BLaER1 treated with 17β-estradiol and CSF1 and Interleukin-3, amounts not matched to agents 10 nM and 100 nM (cell line): ENCODE results near the gene HGD.
"Not testable (repeated sequence)": the region's sequence is repeated elsewhere in the genome, so short reads cannot be mapped to it uniquely, and the experiment has no call there.

ENCODE experiments used
- H3K27ac ChIP-seq, 11 experiments: shearing (Covaris generic); formaldehyde crosslinking; 2 replicates each; pipeline ENCODE4 v1.8.1; 2022
- H3K27me3 ChIP-seq, 11 experiments: shearing (Covaris generic); formaldehyde crosslinking; 2 replicates each; pipeline ENCODE4 v1.8.1; 2022
- H3K36me3 ChIP-seq, 11 experiments: shearing (Covaris generic); formaldehyde crosslinking; 2 replicates each; pipeline ENCODE4 v1.8.1; 2022
- H3K4me1 ChIP-seq, 10 experiments: shearing (Covaris generic); formaldehyde crosslinking; 2 replicates each; pipeline ENCODE4 v1.8.1; 2022
- H3K4me2 ChIP-seq, 11 experiments: shearing (Covaris generic); formaldehyde crosslinking; 2 replicates each; pipeline ENCODE4 v1.8.1; 2022
- H3K4me3 ChIP-seq, 10 experiments: shearing (Covaris generic); formaldehyde crosslinking; 2 replicates each; pipeline ENCODE4 v1.8.1; 2022
- H3K9ac ChIP-seq, 11 experiments: shearing (Covaris generic); formaldehyde crosslinking; 2 replicates each; pipeline ENCODE4 v1.8.1; 2022
- H3K9me3 ChIP-seq, 11 experiments: shearing (Covaris generic); formaldehyde crosslinking; replicated peaks in 1 of 11; 2 replicates each; pipeline ENCODE4 v1.8.1; 2022
- H4K20me1 ChIP-seq, 11 experiments: shearing (Covaris generic); formaldehyde crosslinking; 2 replicates each; pipeline ENCODE4 v1.8.1; 2022
- Cebpa-rat ChIP-seq, 11 experiments: shearing (Covaris generic); IDR thresholded peaks; 2 replicates each; pipeline ENCODE4 v1.8.1; 2022

HGD gene

GRCh38 chr3:120649830-120650233, 32.2 kb downstream of the HGD start:
- peaks cover 0 to 15% (median 3%) of the 10 kb centered on the region in 10 experiments; a peak in 9 of 20 replicates for H3K4me1 ChIP-seq
- H3K27me3 ChIP-seq, result no peaks in the 10 kb centered on the region
- H3K4me3 ChIP-seq, result no peak overlapping the region
- no peaks in the 10 kb centered on the region for H4K20me1 ChIP-seq
- no peaks in the 10 kb centered on the region for H3K36me3 ChIP-seq
- no peak for TF ChIP-seq Cebpa-rat (IDR thresholded peaks at IDR 0.05)
- H3K9me3 ChIP-seq, result no peaks in the 10 kb centered on the region
- H3K27ac ChIP-seq, result no peak overlapping the region
- no peak overlapping the region for H3K9ac ChIP-seq
- H3K4me2 ChIP-seq, result no peak overlapping the region

- Histone ChIP-seq H3K36me3 (no peaks in the 10 kb centered on the region), H3K4me1 (peaks cover 0 to 24% (median 4%) of the 10 kb centered on the region in 10 experiments; a peak in 13 of 20 replicates), H3K9ac (no peak overlapping the region), H3K27ac (no peak overlapping the region), H3K27me3 (no peaks in the 10 kb centered on the region), H4K20me1 (no peaks in the 10 kb centered on the region), H3K9me3 (no peaks in the 10 kb centered on the region), H3K4me2 (no peak overlapping the region), H3K4me3 (no peak overlapping the region)
- TF ChIP-seq Cebpa-rat (IDR thresholded peaks at IDR 0.05), result no peak
Observed at GRCh38 chr3:120648290-120648689, 33.7 kb downstream of the HGD start.

- TF ChIP-seq Cebpa-rat (IDR thresholded peaks at IDR 0.05), result no peak
- Histone ChIP-seq H3K27ac (no peak overlapping the region), H3K27me3 (no peaks in the 10 kb centered on the region), H3K4me1 (peaks cover 9 to 38% (median 16%) of the 10 kb centered on the region in 10 experiments), H3K9ac (no peak overlapping the region), H3K9me3 (no peaks in the 10 kb centered on the region), H4K20me1 (no peaks in the 10 kb centered on the region), H3K4me2 (no peak overlapping the region), H3K36me3 (no peaks in the 10 kb centered on the region), H3K4me3 (no peak overlapping the region)
Observed at GRCh38 chr3:120646771-120647432, 35.1 kb downstream of the HGD start.

GRCh38 chr3:120645083-120645845, 36.8 kb downstream of the HGD start:
- H3K27me3 ChIP-seq, result no peaks in the 10 kb centered on the region

GRCh38 chr3:120642368-120642948, 39.6 kb downstream of the HGD start:
- Histone ChIP-seq H3K27ac (peak overlapping the region; percentile 9 to 78 (median 63); a peak in 19 of 22 replicates), H3K9me3 (peaks cover 10 to 22% (median 16%) of the 10 kb centered on the region in 11 experiments; a peak in 19 of 22 replicates)

More at GRCh38 chr3:120645083-120645845, 36.8 kb downstream of the HGD start:
- no peaks in the 10 kb centered on the region for H4K20me1 ChIP-seq
- no peaks in the 10 kb centered on the region for H3K36me3 ChIP-seq
- no peak overlapping the region for H3K4me3 ChIP-seq
- H3K27ac ChIP-seq, result no peak overlapping the region; a peak in 1 of 22 replicates
- no peaks in the 10 kb centered on the region for H3K9me3 ChIP-seq
- peaks cover 25 to 54% (median 33%) of the 10 kb centered on the region in 10 experiments for H3K4me1 ChIP-seq
- no peak for TF ChIP-seq Cebpa-rat (IDR thresholded peaks at IDR 0.05)
- peak overlapping the region in 5 of 11 experiments; percentile 11 to 53 (median 25); a peak in 8 of 22 replicates for H3K4me2 ChIP-seq
- no peak overlapping the region for H3K9ac ChIP-seq

GRCh38 chr3:120641696-120642246, 40.3 kb downstream of the HGD start:
- Histone ChIP-seq H3K4me3 (no peak overlapping the region), H3K27me3 (no peaks in the 10 kb centered on the region), H3K4me1 (peaks cover 27 to 68% (median 39%) of the 10 kb centered on the region in 10 experiments), H3K9ac (peak overlapping the region in 5 of 11 experiments; percentile 27 to 57 (median 46); a peak in 7 of 22 replicates), H3K9me3 (peaks cover 10 to 22% (median 16%) of the 10 kb centered on the region in 11 experiments; a peak in 19 of 22 replicates), H4K20me1 (no peaks in the 10 kb centered on the region), H3K27ac (peak overlapping the region; percentile 9 to 78 (median 63); a peak in 18 of 22 replicates), H3K4me2 (peak overlapping the region; percentile 46 to 84 (median 71)), H3K36me3 (no peaks in the 10 kb centered on the region)
- no peak for TF ChIP-seq Cebpa-rat (IDR thresholded peaks at IDR 0.05)

More at GRCh38 chr3:120642368-120642948, 39.6 kb downstream of the HGD start:
- Histone ChIP-seq H3K4me1 (peaks cover 27 to 66% (median 39%) of the 10 kb centered on the region in 10 experiments), H3K27me3 (no peaks in the 10 kb centered on the region), H3K36me3 (no peaks in the 10 kb centered on the region), H3K4me2 (peak overlapping the region; percentile 46 to 84 (median 71)), H3K9ac (peak overlapping the region in 6 of 11 experiments; percentile 4 to 57 (median 51); a peak in 8 of 22 replicates), H3K4me3 (peak overlapping the region in 1 of 10 experiments; percentile 25; a peak in 1 of 20 replicates), H4K20me1 (no peaks in the 10 kb centered on the region)
- no peak for TF ChIP-seq Cebpa-rat (IDR thresholded peaks at IDR 0.05)

- Histone ChIP-seq H4K20me1 (no peaks in the 10 kb centered on the region), H3K4me1 (peaks cover 27 to 57% (median 39%) of the 10 kb centered on the region in 10 experiments), H3K4me2 (peak overlapping the region in 9 of 11 experiments; percentile 34 to 84 (median 55); a peak in 14 of 22 replicates), H3K4me3 (no peak overlapping the region), H3K27ac (no peak overlapping the region; a peak in 1 of 22 replicates), H3K36me3 (no peaks in the 10 kb centered on the region), H3K9me3 (peaks cover 10 to 22% (median 16%) of the 10 kb centered on the region in 11 experiments; a peak in 19 of 22 replicates), H3K9ac (no peak overlapping the region), H3K27me3 (no peaks in the 10 kb centered on the region)
- TF ChIP-seq Cebpa-rat (IDR thresholded peaks at IDR 0.05), result no peak
Observed at GRCh38 chr3:120640231-120640630, 41.8 kb downstream of the HGD start.

GRCh38 chr3:120638820-120639219, 43.2 kb downstream of the HGD start:
- not testable (repeated sequence) for H3K27me3 ChIP-seq, H3K4me2 ChIP-seq, H3K27ac ChIP-seq, H3K9ac ChIP-seq, H3K4me3 ChIP-seq, H4K20me1 ChIP-seq, H3K36me3 ChIP-seq
- peaks cover 27 to 48% (median 37%) of the 10 kb centered on the region in 10 experiments for H3K4me1 ChIP-seq
- peaks cover 10 to 22% (median 16%) of the 10 kb centered on the region in 11 experiments; a peak in 19 of 22 replicates for H3K9me3 ChIP-seq
